ENCODE data around the gene SMCO4. TPM values are rescaled to one million over a fixed set of nuclear protein-coding genes. Genes with fewer than 3 reads are reported as not detected.

Gene SMCO4
- total RNA-seq, 2 donors from 2014 or later: 4.6 to 27.5 TPM

DNA sequence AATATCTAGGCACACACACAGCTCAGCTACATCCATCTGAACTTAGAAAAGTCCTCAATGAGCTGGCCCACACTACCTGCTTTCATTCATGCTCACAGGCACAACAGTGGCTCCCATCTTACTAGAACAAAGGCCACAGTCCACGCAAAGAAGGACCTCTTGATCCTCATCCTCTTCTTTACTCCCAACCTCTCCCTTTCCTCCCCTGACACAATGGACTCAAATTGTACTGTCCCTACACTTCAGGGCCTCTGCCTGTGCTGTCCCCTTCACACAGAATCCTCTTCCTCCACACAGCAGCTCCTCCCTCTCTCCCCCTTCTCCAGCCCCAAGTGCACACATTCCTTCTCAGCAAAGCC lies 12.7 kb downstream of the SMCO4 start:
- peak overlapping the region in 1 of 4 donors; percentile 49 for H3K27ac ChIP-seq
- H3K4me3 ChIP-seq: no peak overlapping the region
- H3K36me3 ChIP-seq (replicated peaks in 1 of 2; ENCODE audit: insufficient read depth in 1 of 2, low read depth in 2 of 2): no peaks in the 10 kb centered on the region
- TF ChIP-seq CTCF (IDR thresholded peaks at IDR 0.05): no peak
- intact Hi-C loops (cut with DNase I): no loop called here
- no peaks in the 10 kb centered on the region for H3K27me3 ChIP-seq
- DNase-seq: no peak
- WGBS, 2 donors: 73 to 80% methylated on average over 1 of the region's 1 CpG
- peaks cover 48% of the 10 kb centered on the region for H3K4me1 ChIP-seq
- no peaks in the 10 kb centered on the region for H3K9me3 ChIP-seq
- no peak for ATAC-seq

GRCh38 chr11:93529707-93530467 lies 13.3 kb downstream of the SMCO4 start:
- H3K27ac ChIP-seq: peak overlapping the region in 3 of 4 donors; percentile 18 to 58 (median 49)
- no peak for TF ChIP-seq POLR2A (IDR thresholded peaks at IDR 0.05)
- TF ChIP-seq CTCF (IDR thresholded peaks at IDR 0.05): no peak
- peaks cover 50% of the 10 kb centered on the region for H3K4me1 ChIP-seq
- H3K36me3 ChIP-seq (replicated peaks in 1 of 2; ENCODE audit: insufficient read depth in 1 of 2, low read depth in 2 of 2): no peaks in the 10 kb centered on the region
- ATAC-seq (no peak), DNase-seq (no peak)
- intact Hi-C loops (cut with DNase I): no loop called here
- H3K27me3 ChIP-seq: no peaks in the 10 kb centered on the region
- no peaks in the 10 kb centered on the region for H3K9me3 ChIP-seq
- H3K4me3 ChIP-seq: no peak overlapping the region
- 47 to 55% methylated on average over 9 of the region's 9 CpGs for WGBS, 2 donors

DNA sequence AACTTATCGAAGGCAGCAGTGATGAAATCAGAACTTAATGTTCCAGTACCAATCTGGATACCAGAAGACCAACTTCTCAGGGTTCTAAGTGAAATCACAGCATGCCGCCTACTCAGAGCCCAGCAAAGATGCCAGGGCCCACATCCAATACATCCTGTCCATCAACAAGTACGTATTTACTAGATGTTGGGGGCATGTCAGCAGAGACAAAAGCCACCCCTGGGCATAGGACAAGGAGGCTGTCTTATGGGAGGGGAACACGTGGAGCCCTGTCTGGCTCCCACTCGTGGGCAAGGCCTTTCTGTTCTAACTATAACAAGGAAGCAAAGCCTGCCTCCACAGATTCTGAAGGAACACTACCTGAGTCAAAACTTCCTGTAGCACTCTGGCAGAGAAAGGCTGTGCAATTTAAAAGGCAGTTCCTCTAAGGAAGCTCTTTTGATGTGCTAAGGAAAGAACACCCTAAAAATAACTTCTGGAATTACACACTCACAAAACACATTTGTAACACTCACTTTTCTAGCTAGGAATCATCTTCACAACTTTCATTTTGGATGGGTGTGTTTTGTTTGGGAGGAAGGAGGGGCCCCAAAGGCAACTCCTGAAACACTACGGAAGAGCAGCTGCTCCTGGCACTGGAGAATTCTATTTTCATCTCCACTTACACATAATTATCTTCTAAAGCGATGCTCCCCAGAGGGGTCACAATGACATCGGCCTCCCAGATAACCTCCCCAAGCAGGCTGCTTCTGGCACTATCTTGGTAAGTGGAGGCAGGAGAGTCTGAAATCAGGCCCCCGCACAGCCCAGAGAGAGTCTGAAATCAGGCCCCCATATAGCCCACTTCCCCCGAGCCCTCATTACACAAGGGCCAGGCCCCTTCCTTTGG lies 14.2 kb downstream of the SMCO4 start:
- no peaks in the 10 kb centered on the region for H3K27me3 ChIP-seq
- peak overlapping the region; percentile 5 to 58 (median 34) for H3K27ac ChIP-seq
- no peak for TF ChIP-seq CTCF (IDR thresholded peaks at IDR 0.05)
- WGBS, 2 donors: 67% methylated on average over 10 of the region's 10 CpGs
- ATAC-seq (peak; percentile 20), DNase-seq (peak in 1 of 4 donors; percentile 19)
- intact Hi-C loops (cut with DNase I): no loop called here
- peaks cover 50% of the 10 kb centered on the region for H3K4me1 ChIP-seq
- no peaks in the 10 kb centered on the region for H3K36me3 ChIP-seq (replicated peaks in 1 of 2; ENCODE audit: insufficient read depth in 1 of 2, low read depth in 2 of 2)
- no peak overlapping the region for H3K4me3 ChIP-seq
- no peaks in the 10 kb centered on the region for H3K9me3 ChIP-seq

GRCh38 chr11:93528252-93528651 lies 14.9 kb downstream of the SMCO4 start:
- TF ChIP-seq CTCF (IDR thresholded peaks at IDR 0.05) (no peak), POLR2A (IDR thresholded peaks at IDR 0.05) (no peak)
- intact Hi-C loops (cut with DNase I): no loop called here
- H3K4me3 ChIP-seq: no peak overlapping the region
- WGBS, 2 donors: 55 to 75% methylated on average over 4 of the region's 4 CpGs
- ATAC-seq (no peak), DNase-seq (no peak)
- H3K27me3 ChIP-seq: no peaks in the 10 kb centered on the region
- H3K4me1 ChIP-seq: peaks cover 50% of the 10 kb centered on the region
- no peaks in the 10 kb centered on the region for H3K9me3 ChIP-seq
- no peaks in the 10 kb centered on the region for H3K36me3 ChIP-seq (replicated peaks in 1 of 2; ENCODE audit: insufficient read depth in 1 of 2, low read depth in 2 of 2)
- H3K27ac ChIP-seq: peak overlapping the region in 2 of 4 donors; percentile 5 to 44

All from body of pancreas (tissue), 4 donors.